Kidney (tissue), 14 donors: ENCODE data around the gene FAM89A. TPM values are rescaled to one million over a fixed set of nuclear protein-coding genes. Genes with fewer than 3 reads are reported as not detected.
A peak's percentile ranks its signal among the peaks of the same experiment; 100 is the strongest.

Source experiments
- DNase-seq, 5 donors: peaks; one replicate each; pipeline ENCODE4 v3.0.0-alpha.2; 2013 to 2020
- FAIRE-seq: peaks from 2 replicates; lab custom pipeline; 2012; peaks lifted over from hg19 to GRCh38; lab: Jason Lieb, UNC
- H3K27ac ChIP-seq, 2 donors: one replicate each; pipeline ENCODE4 v1.7.0; 2013; ENCODE audit warnings: low read depth in 2 of 2, low read length in 2 of 2, inconsistent platforms in 1 of 2
- H3K27me3 ChIP-seq: one replicate; pipeline ENCODE4 v1.7.1; 2013; ENCODE audit warnings: low read length, inconsistent platforms; ENCODE audit not compliant: control insufficient read depth, insufficient read depth
- H3K36me3 ChIP-seq, 3 donors: one replicate each; pipeline versions ENCODE4 v1.7.0 to v1.7.1; 2013; ENCODE audit warnings: low read length in 3 of 3, control low read depth in 1 of 3, inconsistent platforms in 1 of 3; ENCODE audit not compliant: insufficient read depth in 3 of 3, control insufficient read depth in 2 of 3
- H3K4me1 ChIP-seq, 3 donors: one replicate each; pipeline versions ENCODE4 v1.7.0 to v1.7.1; 2013; ENCODE audit warnings: low read length in 3 of 3, inconsistent platforms in 1 of 3, low read depth in 1 of 3; ENCODE audit not compliant: control insufficient read depth in 2 of 3, insufficient read depth in 2 of 3
- H3K4me3 ChIP-seq, 3 donors: one replicate each; pipeline versions ENCODE4 v1.7.0 to v1.8.1; 2013; ENCODE audit warnings: low read length in 3 of 3, control low read depth in 1 of 3, inconsistent platforms in 1 of 3
- H3K9ac ChIP-seq, 3 donors: one replicate each; pipeline versions ENCODE4 v1.7.0 to v1.7.1; 2013; ENCODE audit warnings: low read length in 3 of 3, control low read depth in 1 of 3, inconsistent platforms in 1 of 3
- H3K9me3 ChIP-seq, 3 donors: one replicate each; pipeline versions ENCODE4 v1.7.0 to v1.7.1; 2013; ENCODE audit warnings: low read length in 3 of 3, control low read depth in 1 of 3, inconsistent platforms in 1 of 3; ENCODE audit not compliant: control insufficient read depth in 2 of 3, insufficient read depth in 1 of 3
- CTCF ChIP-seq: IDR thresholded peaks from 3 replicates; pipeline ENCODE4 v1.5.1; 2012; ENCODE audit warnings: mild to moderate bottlenecking, moderate library complexity, borderline replicate concordance; ENCODE audit not compliant: insufficient read depth; ENCODE audit errors: extremely low read depth
- intact Hi-C: fragments of 100-400 bp; cut with DNase I; formaldehyde crosslinking; loops from one replicate; pipeline ENCODE4 v1.11.1; 2022
- polyA plus RNA-seq: library from polyadenylated mRNA; stranded (reverse); fragments of 350-450 nt; fragmentation: Illumina TruSeq; extraction: RNeasy Lipid Tissue Mini Kit (QIAGEN cat#74804); gene quantifications from one replicate; pipeline ENCODE4 v1.2.3, GENCODE V29; 2014; ENCODE audit warnings: low read depth, low replicate concordance; ENCODE audit not compliant: insufficient read depth
- total RNA-seq: library from RNA; stranded (reverse); fragmentation: NEBNext Ultra II Directional; extraction: Animal tissue kit (Norgen Biotek cat#: 25700); gene quantifications from one replicate; pipeline ENCODE4 v1.2.1, GENCODE V29; 2021
- donor health status: control.
- donor health status: control.
- donor health status: control.
- donor health status: control.
- donor health status: control.
- donor health status: DM: yes; HTN: yes; CAD: no.
- donor health status: Normal renal cell carcinoma (clear cell type).

The FAM89A gene
- total and polyA plus RNA-seq, 2 donors from 2014 or later, result 14.9 to 19.9 TPM

GRCh38 chr1:231037585-231038517 lies 2.2 kb downstream of the FAM89A start:
- Histone ChIP-seq H3K4me3 (no peak overlapping the region), H3K9me3 (no peaks in the 10 kb centered on the region), H3K9ac (no peak overlapping the region), H3K27ac (no peak overlapping the region), H3K36me3 (no peaks in the 10 kb centered on the region), H3K4me1 (peaks cover 0 to 5% (median 0%) of the 10 kb centered on the region in 3 donors), H3K27me3 (no peaks in the 10 kb centered on the region)
- no peak for TF ChIP-seq CTCF
- FAIRE-seq (no peak), DNase-seq (peak in 2 of 5 donors; percentile 22 to 31)
- intact Hi-C loops, result no loop called here

GRCh38 chr1:231036416-231036815 lies 3.6 kb downstream of the FAM89A start:
- peaks cover 0 to 5% (median 0%) of the 10 kb centered on the region in 3 donors for H3K4me1 ChIP-seq
- no peak for FAIRE-seq
- H3K27me3 ChIP-seq, result no peaks in the 10 kb centered on the region
- intact Hi-C loops, result no loop called here
- no peak for TF ChIP-seq CTCF
- peak in 1 of 5 donors; percentile 77 for DNase-seq
- H3K27ac ChIP-seq, result no peak overlapping the region
- H3K9ac ChIP-seq, result no peak overlapping the region
- H3K36me3 ChIP-seq, result no peaks in the 10 kb centered on the region
- no peaks in the 10 kb centered on the region for H3K9me3 ChIP-seq
- no peak overlapping the region for H3K4me3 ChIP-seq

GRCh38 chr1:231035799-231036198 lies 4.3 kb downstream of the FAM89A start:
- FAIRE-seq (no peak), DNase-seq (no peak)
- Histone ChIP-seq H3K27ac (no peak overlapping the region), H3K9me3 (no peaks in the 10 kb centered on the region), H3K36me3 (no peaks in the 10 kb centered on the region), H3K9ac (no peak overlapping the region), H3K4me3 (no peak overlapping the region), H3K4me1 (peaks cover 0 to 2% (median 0%) of the 10 kb centered on the region in 3 donors), H3K27me3 (no peaks in the 10 kb centered on the region)
- intact Hi-C loops, result no loop called here
- TF ChIP-seq CTCF, result no peak
